Right lung (tissue), 5 donors: Measurements from ENCODE around the gene GPR157. TPM values are rescaled to one million over a fixed set of nuclear protein-coding genes. Genes with fewer than 3 reads are reported as not detected.

Experiments
- DNase-seq, 2 donors: peaks; one replicate each; pipeline ENCODE4 v3.0.0-alpha.2; 2013
- polyA plus RNA-seq, 5 donors: library from polyadenylated mRNA; unstranded; fragments of 120-200 nt; gene quantifications; one replicate each; pipeline versions ENCODE4 v1.2.1 to v1.2.3, GENCODE V29; 2013; ENCODE audit warnings: inconsistent platforms in 1 of 5, low replicate concordance in 1 of 5; ENCODE audit not compliant: insufficient read length in 5 of 5, insufficient read depth in 1 of 5

Gene GPR157
- polyA plus RNA-seq, 5 donors, result 13.9 to 34.1 (median 20.2) TPM

GRCh38 chr1:9121496-9122409, 7.1 kb downstream of the GPR157 start:
- DNase-seq, result no peak

GRCh38 chr1:9120312-9120958, 8.5 kb downstream of the GPR157 start:
- DNase-seq, result no peak

GRCh38 chr1:9119745-9120144, 9.2 kb downstream of the GPR157 start:
- no peak for DNase-seq

- DNase-seq, result no peak
Observed at GRCh38 chr1:9118186-9118585, 10.7 kb downstream of the GPR157 start.

- DNase-seq, result no peak
Observed at GRCh38 chr1:9115351-9116205, 13.3 kb downstream of the GPR157 start.

GRCh38 chr1:9112961-9113880, 15.7 kb downstream of the GPR157 start:
- DNase-seq, result no peak

- no peak for DNase-seq
Observed at GRCh38 chr1:9111957-9112356, 16.9 kb downstream of the GPR157 start.

- DNase-seq, result no peak
Observed at GRCh38 chr1:9111357-9111691, 17.6 kb downstream of the GPR157 start.

- peak; percentile 71 to 82 for DNase-seq
Observed at GRCh38 chr1:9110669-9111356, 18.1 kb downstream of the GPR157 start.

GRCh38 chr1:9108056-9108665, 20.7 kb downstream of the GPR157 start:
- no peak for DNase-seq

GRCh38 chr1:9107136-9107535, 21.8 kb downstream of the GPR157 start:
- no peak for DNase-seq

- no peak for DNase-seq
Observed at GRCh38 chr1:9106286-9106685, 22.6 kb downstream of the GPR157 start.

- DNase-seq, result no peak
Observed at GRCh38 chr1:9105336-9105867, 23.5 kb downstream of the GPR157 start.

GRCh38 chr1:9101510-9102146, 27.3 kb downstream of the GPR157 start:
- no peak for DNase-seq

GRCh38 chr1:9100471-9101043, 28.3 kb downstream of the GPR157 start:
- no peak for DNase-seq

GRCh38 chr1:9099555-9099954, 29.3 kb downstream of the GPR157 start:
- no peak for DNase-seq

- DNase-seq, result no peak
Observed at GRCh38 chr1:9097947-9098705, 30.8 kb downstream of the GPR157 start.

GRCh38 chr1:9095818-9096217, 33.1 kb downstream of the GPR157 start:
- no peak for DNase-seq
